OCI-LY7 (cell line): ENCODE measurements around the gene PLPPR3. TPM values are rescaled to one million over a fixed set of nuclear protein-coding genes. Genes with fewer than 3 reads are reported as not detected.
A peak's percentile ranks its signal among the peaks of the same experiment; 100 is the strongest.

Source experiments
- BruUV-seq: library from RNA; stranded (reverse); fragments of 400-500 nt; replicated peaks from 2 replicates; lab custom pipeline; 2021; lab: Mats Ljungman, UMichigan
- CTCF ChIA-PET: fragments of 300-600 bp; sonication (Branson Sonifier 250); formaldehyde crosslinking; loops from one replicate; lab custom pipeline; 2022; ENCODE audit warnings: antibody characterized with exemption; ENCODE audit not compliant: unreplicated experiment; lab: Charles Lee
- POLR2A ChIA-PET: fragments of 300-600 bp; sonication (Branson Sonifier 250); formaldehyde crosslinking; loops from one replicate; lab custom pipeline; 2022; ENCODE audit warnings: antibody characterized with exemption; lab: Charles Lee
- DNase-seq: peaks from one replicate; pipeline ENCODE4 v3.0.0-alpha.2; 2015; ENCODE audit warnings: low spot score
- H2AFZ ChIP-seq: fragments of 200-600 bp; sonication (generic), shearing (Covaris generic); 2 replicates; pipeline ENCODE4 v1.6.1; 2014; ENCODE audit warnings: mild to moderate bottlenecking, antibody characterized with exemption, low read length, moderate library complexity
- H3K27ac ChIP-seq: fragments of 200-600 bp; sonication (generic); 2 replicates; pipeline ENCODE4 v1.5.1; 2014; ENCODE audit warnings: mixed run types, low read depth, mild to moderate bottlenecking, moderate library complexity, low read length, inconsistent platforms; ENCODE audit not compliant: poor library complexity, severe bottlenecking
- H3K36me3 ChIP-seq: fragments of 200-600 bp; sonication (generic); 2 replicates; pipeline ENCODE4 v1.6.1; 2014; ENCODE audit warnings: mild to moderate bottlenecking, antibody characterized with exemption, low read length, moderate library complexity, mixed read lengths; ENCODE audit not compliant: insufficient read depth
- H3K4me1 ChIP-seq: fragments of 200-600 bp; sonication (generic); 2 replicates; pipeline ENCODE4 v1.5.1; 2014; ENCODE audit warnings: mild to moderate bottlenecking, low read length; ENCODE audit not compliant: insufficient read depth, poor library complexity, severe bottlenecking
- H3K4me2 ChIP-seq: fragments of 200-600 bp; sonication (generic); 2 replicates; pipeline ENCODE4 v1.6.1; 2014; ENCODE audit warnings: mild to moderate bottlenecking, low read length
- H3K4me3 ChIP-seq: fragments of 200-600 bp; sonication (generic); 2 replicates; pipeline ENCODE4 v1.5.1; 2014; ENCODE audit warnings: mild to moderate bottlenecking, low read depth, low read length; ENCODE audit not compliant: poor library complexity, severe bottlenecking
- H3K79me2 ChIP-seq: fragments of 200-600 bp; sonication (generic); 2 replicates; pipeline ENCODE4 v1.6.1; 2016; ENCODE audit warnings: low read depth, mild to moderate bottlenecking, low read length, moderate library complexity, mixed read lengths; ENCODE audit not compliant: insufficient read depth
- H3K9me2 ChIP-seq: fragments of 200-600 bp; sonication (generic); 2 replicates; pipeline ENCODE4 v1.6.1; 2016; ENCODE audit warnings: mild to moderate bottlenecking, low read length, mixed read lengths; ENCODE audit not compliant: insufficient read depth
- H3K9me3 ChIP-seq: fragments of 200-600 bp; sonication (generic); 2 replicates; pipeline ENCODE4 v1.6.1; 2014; ENCODE audit warnings: mild to moderate bottlenecking, mixed run types, low read length, mixed read lengths
- H4K20me1 ChIP-seq: fragments of 200-600 bp; sonication (generic); 2 replicates; pipeline ENCODE4 v1.6.1; 2014; ENCODE audit warnings: mild to moderate bottlenecking, antibody characterized with exemption, low read length, moderate library complexity, mixed read lengths; ENCODE audit not compliant: insufficient read depth
- CTCF ChIP-seq: fragments of 200-600 bp; sonication (generic); conservative IDR thresholded peaks from 2 replicates; pipeline ENCODE4 v1.5.1; 2014; ENCODE audit warnings: mild to moderate bottlenecking, antibody characterized with exemption, low read length, moderate library complexity, mixed read lengths
- EZH2phosphoT487 ChIP-seq: fragments of 200-600 bp; sonication (generic); IDR thresholded peaks from 2 replicates; pipeline ENCODE4 v1.6.1; 2018; ENCODE audit warnings: low read depth, borderline replicate concordance, mild to moderate bottlenecking, mixed run types, antibody characterized with exemption, low read length, moderate library complexity, mixed read lengths
- intact Hi-C: fragments of 100-400 bp; cut with micrococcal nuclease; formaldehyde crosslinking; loops from one replicate; pipeline ENCODE4 v1.10.0; 2022; ENCODE audit not compliant: unreplicated experiment
- total RNA-seq, 2 experiments: library from RNA; depleted of rRNA in 1 of 2; stranded (reverse); fragments of >200 nt in 1 of 2; shearing (Covaris generic) in 1 of 2; gene quantifications; 2 replicates each; pipeline ENCODE4 v1.2.3, GENCODE V29; 2014 to 2022

PLPPR3 gene
- total RNA-seq, 2 experiments from 2014 or later: not detected

- intact Hi-C loops: no loop called here
- Histone ChIP-seq H3K9me2 (no peaks in the 10 kb centered on the region), H3K36me3 (peaks cover 84% of the 10 kb centered on the region), H3K79me2 (peaks cover 60% of the 10 kb centered on the region), H3K9me3 (no peaks in the 10 kb centered on the region), H3K27ac (no peak overlapping the region), H3K4me1 (peaks cover 19% of the 10 kb centered on the region), H2AFZ (no peak overlapping the region), H3K4me2 (no peak overlapping the region), H4K20me1 (peaks cover 47% of the 10 kb centered on the region), H3K4me3 (no peak overlapping the region)
- no peak for DNase-seq
- ChIA-PET CTCF (no interaction called here), POLR2A (interaction anchor here (0.6 kb wide), 2 partner anchors 41 to 189 kb away, joined by 3 to 6 read pairs; no protein-coding TSS in a partner anchor)
- BruUV-seq: no TSS peak
- no peak for TF ChIP-seq EZH2phosphoT487
- TF ChIP-seq CTCF: no peak
These were observed 20.5 kb downstream of the PLPPR3 start for GRCh38 chr19:801030-801860.

GRCh38 chr19:800360-801029 is 21.3 kb downstream of the PLPPR3 start:
- no TSS peak for BruUV-seq
- H3K36me3 ChIP-seq: peaks cover 76% of the 10 kb centered on the region
- no peaks in the 10 kb centered on the region for H3K9me2 ChIP-seq
- peaks cover 21% of the 10 kb centered on the region for H3K4me1 ChIP-seq
- no peaks in the 10 kb centered on the region for H3K9me3 ChIP-seq
- intact Hi-C loops: no loop called here
- ChIA-PET CTCF (no interaction called here), POLR2A (interaction anchor here (0.6 kb wide), 1 partner anchor 190 kb away, joined by 3 read pairs; no protein-coding TSS in a partner anchor)
- H3K4me3 ChIP-seq: no peak overlapping the region
- peaks cover 60% of the 10 kb centered on the region for H3K79me2 ChIP-seq
- no peak overlapping the region for H2AFZ ChIP-seq
- H4K20me1 ChIP-seq: peaks cover 47% of the 10 kb centered on the region
- no peak for DNase-seq
- no peak for TF ChIP-seq CTCF
- no peak for TF ChIP-seq EZH2phosphoT487
- no peak overlapping the region for H3K27ac ChIP-seq
- peak overlapping the region; percentile 94 for H3K4me2 ChIP-seq
